Measurements from ENCODE around the gene SNAPC5. TPM values are rescaled to one million over a fixed set of nuclear protein-coding genes. Genes with fewer than 3 reads are reported as not detected.
A peak's percentile ranks its signal among the peaks of the same experiment; 100 is the strongest.
"Not testable (repeated sequence)": the region's sequence is repeated elsewhere in the genome, so short reads cannot be mapped to it uniquely, and the experiment has no call there.

Gene SNAPC5
- total RNA-seq, 2 donors from 2014 or later, result 29.9 to 32.2 TPM

DNA sequence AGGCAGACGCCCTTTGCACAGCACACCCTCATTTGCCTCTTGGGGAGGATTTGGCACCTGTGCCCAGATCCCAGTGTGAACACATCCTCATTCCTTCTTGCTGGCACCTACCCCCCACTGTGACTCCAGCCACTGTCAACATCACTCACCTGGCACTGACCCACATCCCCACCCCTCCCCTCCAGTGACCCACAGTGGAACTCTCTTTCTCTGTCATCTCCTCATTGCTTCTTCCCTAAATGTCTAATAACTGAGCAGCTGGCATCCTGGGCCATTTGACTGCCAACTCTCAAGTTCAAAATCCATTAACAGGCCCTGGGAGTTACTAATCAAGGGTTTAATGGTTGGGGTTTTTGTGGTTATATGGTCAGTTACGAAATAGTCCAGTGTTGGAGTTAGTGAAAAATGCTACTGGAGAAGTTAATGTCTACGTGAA, 14.4 kb downstream of the SNAPC5 start:
- peaks cover 5% of the 10 kb centered on the region for H3K4me1 Mint-ChIP-seq (ENCODE audit: low read depth)
- no peaks in the 10 kb centered on the region for H3K27me3 Mint-ChIP-seq (ENCODE audit: low read depth)
- no peak for ATAC-seq (replicated peaks in 1 of 2)
- no peak for DNase-seq
- H3K9me3 Mint-ChIP-seq, result no peaks in the 10 kb centered on the region
- peaks cover 8 to 15% of the 10 kb centered on the region in 2 donors for H3K36me3 Mint-ChIP-seq (ENCODE audit: insufficient read depth in 2 of 2)
- H3K4me3 Mint-ChIP-seq, result no peak overlapping the region
- H3K27ac Mint-ChIP-seq, result no peak overlapping the region

DNA sequence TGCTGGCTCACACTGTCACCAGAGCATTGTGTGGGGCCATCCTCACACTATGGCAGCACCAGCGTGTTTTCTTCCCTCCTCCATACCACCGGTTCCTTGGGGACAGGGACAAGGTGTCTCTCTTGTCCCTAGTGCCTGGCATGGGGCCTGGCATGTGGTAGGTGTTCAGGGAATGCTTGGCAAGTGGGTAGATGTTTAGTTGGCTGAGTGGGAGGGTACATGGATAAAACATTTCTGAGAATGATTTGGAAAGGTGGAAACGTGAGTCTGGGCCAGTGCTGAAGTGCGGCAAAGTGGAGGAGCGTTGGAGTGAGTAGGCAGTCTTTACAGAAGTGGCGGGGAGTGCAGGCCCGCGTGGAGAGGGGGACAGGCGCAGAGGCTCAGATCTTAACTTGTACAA, 15.0 kb downstream of the SNAPC5 start:
- no peak overlapping the region for H3K27ac Mint-ChIP-seq
- no peaks in the 10 kb centered on the region for H3K9me3 Mint-ChIP-seq
- peaks cover 5% of the 10 kb centered on the region for H3K4me1 Mint-ChIP-seq (ENCODE audit: low read depth)
- DNase-seq (no peak), ATAC-seq (replicated peaks in 1 of 2) (no peak)
- H3K27me3 Mint-ChIP-seq (ENCODE audit: low read depth), result no peaks in the 10 kb centered on the region
- no peak overlapping the region for H3K4me3 Mint-ChIP-seq
- H3K36me3 Mint-ChIP-seq (ENCODE audit: insufficient read depth in 2 of 2), result peaks cover 8 to 15% of the 10 kb centered on the region in 2 donors

GRCh38 chr15:66481107-66481856, 16.3 kb downstream of the SNAPC5 start:
- DNase-seq (no peak), ATAC-seq (replicated peaks in 1 of 2) (no peak)
- H3K27ac Mint-ChIP-seq, result no peak overlapping the region
- H3K4me3 Mint-ChIP-seq, result no peak overlapping the region
- peaks cover 12% of the 10 kb centered on the region for H3K4me1 Mint-ChIP-seq (ENCODE audit: low read depth)
- peaks cover 8 to 11% of the 10 kb centered on the region in 2 donors for H3K36me3 Mint-ChIP-seq (ENCODE audit: insufficient read depth in 2 of 2)
- no peaks in the 10 kb centered on the region for H3K27me3 Mint-ChIP-seq (ENCODE audit: low read depth)
- no peaks in the 10 kb centered on the region for H3K9me3 Mint-ChIP-seq

- Mint-ChIP-seq H3K9me3 (no peaks in the 10 kb centered on the region), H3K27ac (no peak overlapping the region), H3K4me1 (ENCODE audit: low read depth) (peaks cover 23% of the 10 kb centered on the region), H3K36me3 (ENCODE audit: insufficient read depth in 2 of 2) (peaks cover 8 to 11% of the 10 kb centered on the region in 2 donors), H3K27me3 (ENCODE audit: low read depth) (no peaks in the 10 kb centered on the region), H3K4me3 (no peak overlapping the region)
- no peak for DNase-seq
- ATAC-seq (replicated peaks in 1 of 2), result no peak
Measured at GRCh38 chr15:66480267-66480666, 17.3 kb downstream of the SNAPC5 start.

DNA sequence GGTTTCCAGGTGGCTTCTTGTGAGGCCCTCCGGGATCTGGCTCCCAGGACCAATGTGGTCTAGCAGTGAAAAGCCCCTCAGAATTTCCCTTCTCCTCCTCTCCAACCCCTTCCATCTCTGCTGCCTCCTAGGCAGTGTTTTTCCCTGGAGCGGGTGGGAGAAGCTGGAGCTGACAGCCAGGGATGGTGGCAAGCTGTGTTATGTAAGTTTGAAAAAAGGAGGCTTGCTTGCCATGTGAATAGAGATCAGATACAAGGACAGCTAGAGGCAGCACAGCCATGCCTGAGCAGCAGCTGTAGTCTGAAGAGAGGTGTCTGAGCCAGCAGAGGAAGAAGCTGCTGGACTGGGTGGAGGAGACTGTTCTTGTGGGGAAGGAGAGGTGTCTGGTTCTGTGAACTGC, 20.6 kb downstream of the SNAPC5 start:
- Mint-ChIP-seq H3K9me3 (no peaks in the 10 kb centered on the region), H3K4me1 (ENCODE audit: low read depth) (peaks cover 43% of the 10 kb centered on the region), H3K27me3 (ENCODE audit: low read depth) (no peaks in the 10 kb centered on the region)

DNA sequence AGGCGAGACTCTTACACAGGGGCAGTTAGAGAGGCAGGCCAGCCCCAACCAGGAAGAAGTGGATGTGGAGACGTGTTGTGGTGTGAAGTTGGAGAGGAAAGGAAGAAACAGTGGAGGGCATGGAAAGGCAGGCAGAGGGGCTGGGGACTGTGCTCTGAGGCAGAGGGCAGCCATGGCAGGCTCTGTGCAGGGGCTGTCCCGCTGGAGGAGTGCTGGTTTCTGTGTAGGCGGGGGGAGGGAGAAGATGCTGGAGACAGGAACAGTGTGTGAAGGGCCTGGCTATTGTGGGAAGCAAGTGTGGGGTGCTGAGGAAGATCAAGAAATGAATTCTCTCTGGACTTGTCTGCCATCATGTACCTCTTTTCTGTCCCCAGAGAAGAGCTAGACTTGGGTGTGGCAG, 21.0 kb downstream of the SNAPC5 start:
- no peaks in the 10 kb centered on the region for H3K27me3 Mint-ChIP-seq (ENCODE audit: low read depth)
- peak overlapping the region; percentile 2 for H3K27ac Mint-ChIP-seq
- no peak for ATAC-seq (replicated peaks in 1 of 2)
- no peak overlapping the region for H3K4me3 Mint-ChIP-seq
- no peak for DNase-seq
- H3K4me1 Mint-ChIP-seq (ENCODE audit: low read depth), result peaks cover 48% of the 10 kb centered on the region
- peaks cover 3 to 4% of the 10 kb centered on the region in 2 donors for H3K36me3 Mint-ChIP-seq (ENCODE audit: insufficient read depth in 2 of 2)
- no peaks in the 10 kb centered on the region for H3K9me3 Mint-ChIP-seq

More for the DNA sequence above, 20.6 kb downstream of the SNAPC5 start:
- Mint-ChIP-seq H3K4me3 (no peak overlapping the region), H3K36me3 (ENCODE audit: insufficient read depth in 2 of 2) (peaks cover 4 to 5% of the 10 kb centered on the region in 2 donors), H3K27ac (no peak overlapping the region)
- DNase-seq, result no peak
- no peak for ATAC-seq (replicated peaks in 1 of 2)

DNA sequence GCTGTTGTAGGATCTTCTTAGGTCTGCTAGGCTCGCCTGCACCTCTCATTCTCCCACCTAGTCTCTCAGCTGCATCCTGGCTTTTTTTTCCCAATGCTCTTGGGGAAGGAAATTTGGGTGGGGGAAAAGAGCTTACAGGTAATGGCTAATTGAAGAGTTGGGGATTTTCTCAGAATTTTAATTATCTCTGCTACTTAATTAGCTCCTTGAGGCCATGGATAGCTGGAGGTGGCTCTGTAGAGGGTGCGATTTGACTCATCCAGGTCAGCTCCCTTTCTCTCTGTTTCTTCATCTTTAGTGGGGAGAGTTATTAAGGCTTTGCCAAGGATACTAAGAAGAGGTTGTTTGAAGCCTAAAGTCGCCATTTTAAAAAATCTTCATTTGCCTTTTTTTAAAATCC, 22.6 kb downstream of the SNAPC5 start:
- no peaks in the 10 kb centered on the region for H3K27me3 Mint-ChIP-seq (ENCODE audit: low read depth)
- no peaks in the 10 kb centered on the region for H3K9me3 Mint-ChIP-seq
- ATAC-seq (replicated peaks in 1 of 2) (no peak), DNase-seq (no peak)
- no peak overlapping the region for H3K4me3 Mint-ChIP-seq
- peaks cover 0 to 3% of the 10 kb centered on the region in 2 donors for H3K36me3 Mint-ChIP-seq (ENCODE audit: insufficient read depth in 2 of 2)
- peaks cover 58% of the 10 kb centered on the region for H3K4me1 Mint-ChIP-seq (ENCODE audit: low read depth)
- no peak overlapping the region for H3K27ac Mint-ChIP-seq

GRCh38 chr15:66474135-66474534, 23.4 kb downstream of the SNAPC5 start:
- H3K9me3 Mint-ChIP-seq, result no peaks in the 10 kb centered on the region
- H3K4me1 Mint-ChIP-seq (ENCODE audit: low read depth), result peaks cover 61% of the 10 kb centered on the region
- no peak overlapping the region for H3K4me3 Mint-ChIP-seq
- ATAC-seq (replicated peaks in 1 of 2) (no peak), DNase-seq (no peak)
- H3K27me3 Mint-ChIP-seq (ENCODE audit: low read depth), result no peaks in the 10 kb centered on the region
- H3K36me3 Mint-ChIP-seq (ENCODE audit: insufficient read depth in 2 of 2), result peaks cover 0 to 5% of the 10 kb centered on the region in 2 donors
- H3K27ac Mint-ChIP-seq, result no peak overlapping the region

DNA sequence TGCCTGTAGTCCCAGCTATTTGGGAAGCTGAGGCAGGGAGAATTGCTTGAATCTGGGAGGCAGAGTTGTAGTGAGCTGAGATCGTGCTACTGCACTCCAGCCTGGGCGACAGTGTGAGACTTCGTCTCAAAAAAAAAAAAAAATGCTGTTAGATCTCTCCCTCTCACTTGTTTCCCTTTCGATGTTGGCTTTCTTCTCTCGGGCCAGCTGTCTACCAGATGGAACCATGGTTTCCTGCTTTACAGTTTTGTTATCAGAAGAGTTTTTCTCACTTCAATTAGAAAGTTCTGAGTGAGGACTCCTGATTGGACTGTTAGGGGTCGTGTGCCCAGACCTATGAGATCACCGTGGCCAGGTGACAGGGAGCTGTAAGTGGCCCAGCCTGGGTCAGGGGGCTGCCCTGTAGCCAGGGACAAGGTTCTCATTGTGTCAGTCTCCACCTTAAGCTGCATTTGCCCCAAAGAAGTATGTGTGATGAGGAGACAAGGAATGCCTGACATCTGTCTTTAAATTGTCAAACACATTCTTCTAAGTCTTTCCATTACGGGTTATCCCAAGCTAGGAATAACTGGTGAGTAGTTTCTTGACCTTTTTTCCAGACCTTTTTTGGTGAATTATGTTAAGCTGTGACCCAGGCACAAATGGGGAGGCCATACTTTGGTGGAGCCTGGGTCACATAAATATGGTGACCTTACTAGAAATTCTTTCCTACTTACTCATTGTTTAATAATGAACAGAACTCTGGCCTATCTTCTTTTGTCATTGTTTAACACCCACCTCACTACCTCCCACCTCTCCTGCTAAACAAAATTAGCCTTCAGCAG, 25.2 kb downstream of the SNAPC5 start:
- Mint-ChIP-seq H3K27ac (peak overlapping the region; percentile 64), H3K4me3 (peak overlapping the region; percentile 51 to 65), H3K4me1 (ENCODE audit: low read depth) (peaks cover 61% of the 10 kb centered on the region), H3K27me3 (ENCODE audit: low read depth) (no peaks in the 10 kb centered on the region), H3K36me3 (ENCODE audit: insufficient read depth in 2 of 2) (peaks cover 1 to 5% of the 10 kb centered on the region in 2 donors), H3K9me3 (no peaks in the 10 kb centered on the region)
- ATAC-seq (replicated peaks in 1 of 2), result peak; percentile 85 to 90
- peak; percentile 16 to 25 for DNase-seq

DNA sequence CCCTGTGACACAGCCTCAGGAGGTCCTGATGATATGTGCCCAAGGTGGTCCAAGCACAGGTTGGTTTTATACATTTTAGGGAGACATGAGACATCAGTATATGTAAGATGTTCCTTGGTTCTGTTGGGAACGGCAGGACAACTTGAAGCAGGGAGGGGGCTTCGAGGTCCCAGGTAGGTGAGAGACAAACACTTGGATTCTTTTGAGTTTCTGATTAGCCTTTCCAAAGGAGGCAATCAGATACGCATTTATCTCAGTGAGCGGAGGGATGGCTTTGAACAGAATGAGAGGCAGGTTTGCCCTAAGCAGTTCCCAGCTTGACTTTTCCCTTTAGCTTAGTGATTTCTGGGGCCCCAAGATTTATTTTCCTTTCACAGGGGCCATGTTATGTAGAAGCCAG, 26.7 kb downstream of the SNAPC5 start:
- peak overlapping the region in 1 of 2 donors; percentile 3 for H3K4me3 Mint-ChIP-seq
- H3K4me1 Mint-ChIP-seq (ENCODE audit: low read depth), result peaks cover 49% of the 10 kb centered on the region
- peaks cover 1 to 13% of the 10 kb centered on the region in 2 donors for H3K36me3 Mint-ChIP-seq (ENCODE audit: insufficient read depth in 2 of 2)
- not testable (repeated sequence) for H3K9me3 Mint-ChIP-seq; DNase-seq; ATAC-seq (replicated peaks in 1 of 2); H3K27me3 Mint-ChIP-seq (ENCODE audit: low read depth)
- peak overlapping the region; percentile 40 for H3K27ac Mint-ChIP-seq

- H3K9me3 Mint-ChIP-seq; H3K4me3 Mint-ChIP-seq; DNase-seq; ATAC-seq (replicated peaks in 1 of 2); H3K27me3 Mint-ChIP-seq (ENCODE audit: low read depth); H3K27ac Mint-ChIP-seq: not testable (repeated sequence)
- peaks cover 4 to 15% of the 10 kb centered on the region in 2 donors for H3K36me3 Mint-ChIP-seq (ENCODE audit: insufficient read depth in 2 of 2)
- H3K4me1 Mint-ChIP-seq (ENCODE audit: low read depth), result peaks cover 27% of the 10 kb centered on the region
Measured at GRCh38 chr15:66467162-66468040, 30.2 kb downstream of the SNAPC5 start.

DNA sequence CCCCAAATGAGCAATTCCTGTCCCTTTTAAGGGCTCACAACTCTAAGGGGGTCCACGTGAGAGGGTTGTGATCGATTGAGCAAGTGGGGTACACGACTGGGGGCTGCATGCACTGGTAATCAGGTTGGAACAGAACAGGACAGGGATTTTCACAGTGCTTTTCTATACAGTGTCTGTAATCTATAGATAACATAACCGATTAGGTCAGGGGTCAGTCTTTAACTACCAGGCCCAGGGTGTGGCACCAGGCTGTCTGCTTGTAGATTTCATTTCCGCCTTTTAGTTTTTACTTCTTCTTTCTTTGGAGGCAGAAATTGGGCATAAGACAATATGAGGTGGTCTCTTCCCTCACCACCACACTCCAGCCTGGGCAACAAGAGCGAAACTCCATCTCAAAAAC, 32.3 kb downstream of the SNAPC5 start:
- H3K27ac Mint-ChIP-seq; DNase-seq; H3K9me3 Mint-ChIP-seq; H3K4me1 Mint-ChIP-seq (ENCODE audit: low read depth); H3K4me3 Mint-ChIP-seq; H3K27me3 Mint-ChIP-seq (ENCODE audit: low read depth); ATAC-seq (replicated peaks in 1 of 2): not testable (repeated sequence)
- peaks cover 4 to 15% of the 10 kb centered on the region in 2 donors for H3K36me3 Mint-ChIP-seq (ENCODE audit: insufficient read depth in 2 of 2)

Data from activated T-cell treated with anti-CD3 and anti-CD28 coated beads, Interleukin-2, amount 50 U/mL, for 72 hours (primary cell).